ENCODE measurements around the gene SOBP. TPM values are rescaled to one million over a fixed set of nuclear protein-coding genes. Genes with fewer than 3 reads are reported as not detected.

The SOBP gene
- total RNA-seq (1 to 10 TPM; 1.9 to 7.8 (median 6.9) TPM), polyA plus RNA-seq (1 to 10 TPM in 2 of 3 donors, under 1 TPM in 1; 0.87 to 1.6 (median 1.5) TPM)
- long read RNA-seq, donor 1: 0 reads
- long read RNA-seq, donor 2: 0 reads

GRCh38 chr6:107489636-107490565 lies at the start of gene SOBP:
TSS of gene SOBP (plus strand) at chr6:107490117. CDS start at chr6:107490617, 500 bp downstream.
- no peaks in the 10 kb centered on the region for H3K36me3 ChIP-seq
- H3K9me3 ChIP-seq: no peaks in the 10 kb centered on the region
- peak in 1 of 3 donors; percentile 36 for TF ChIP-seq POLR2AphosphoS5 (IDR thresholded peaks at IDR 0.05)
- TF ChIP-seq POLR2A (IDR thresholded peaks at IDR 0.05): no peak
- TF ChIP-seq CTCF (IDR thresholded peaks at IDR 0.05 in 8 of 11, conservative IDR thresholded peaks at IDR 0.05 in 3 of 11): peak in 2 of 11 experiments; percentile 12 to 16
- peak within 1 kb of the TSS; percentile 61 to 87 (median 72) for H3K4me3 ChIP-seq
- WGBS, 5 donors: 0 to 1% (median 0%) methylated on average over 50 to 130 of the region's 130 CpGs
- intact Hi-C loops (cut with DNase I; ENCODE audit: low total_unique reads): no loop called here
- peaks cover 0 to 89% (median 41%) of the 10 kb centered on the region in 7 donors for H3K27me3 ChIP-seq (replicated peaks in 1 of 7)
- H3K27ac ChIP-seq: peak within 1 kb of the TSS in 7 of 8 donors; percentile 58 to 75 (median 71)
- peak; percentile 84 for DNase-seq
- H3K4me1 ChIP-seq: peaks cover 11 to 59% (median 38%) of the 10 kb centered on the region in 6 donors

GRCh38 chr6:107440936-107441335 lies 49.0 kb upstream of the SOBP start:
- Histone ChIP-seq H3K27me3 (replicated peaks in 1 of 7) (no peaks in the 10 kb centered on the region), H3K4me3 (no peak overlapping the region), H3K27ac (no peak overlapping the region), H3K36me3 (peaks cover 0 to 5% (median 0%) of the 10 kb centered on the region in 6 donors), H3K9me3 (peaks cover 0 to 8% (median 2%) of the 10 kb centered on the region in 8 donors), H3K4me1 (peaks cover 0 to 13% (median 0%) of the 10 kb centered on the region in 6 donors)
- TF ChIP-seq POLR2AphosphoS5 (IDR thresholded peaks at IDR 0.05) (no peak), POLR2A (IDR thresholded peaks at IDR 0.05) (no peak), CTCF (IDR thresholded peaks at IDR 0.05 in 8 of 11, conservative IDR thresholded peaks at IDR 0.05 in 3 of 11) (no peak)
- intact Hi-C loops (cut with DNase I; ENCODE audit: low total_unique reads): no loop called here
- no peak for DNase-seq

GRCh38 chr6:107441682-107442081 lies 48.2 kb upstream of the SOBP start:
- TF ChIP-seq POLR2AphosphoS5 (IDR thresholded peaks at IDR 0.05) (no peak), CTCF (IDR thresholded peaks at IDR 0.05 in 8 of 11, conservative IDR thresholded peaks at IDR 0.05 in 3 of 11) (no peak), POLR2A (IDR thresholded peaks at IDR 0.05) (no peak)
- H3K27me3 ChIP-seq (replicated peaks in 1 of 7): no peaks in the 10 kb centered on the region
- no peak overlapping the region for H3K4me3 ChIP-seq
- 80 to 100% (median 95%) methylated on average over 1 of the region's 1 CpG for WGBS, 5 donors
- peaks cover 0 to 13% (median 0%) of the 10 kb centered on the region in 6 donors for H3K36me3 ChIP-seq
- no peak overlapping the region for H3K27ac ChIP-seq
- H3K9me3 ChIP-seq: peaks cover 0 to 16% (median 9%) of the 10 kb centered on the region in 8 donors
- DNase-seq: no peak
- H3K4me1 ChIP-seq: peaks cover 0 to 8% (median 0%) of the 10 kb centered on the region in 6 donors
- intact Hi-C loops (cut with DNase I; ENCODE audit: low total_unique reads): no loop called here
